Glutamatergic neuron (in vitro differentiated cells): ENCODE data around the gene FHIT. TPM values are rescaled to one million over a fixed set of nuclear protein-coding genes. Genes with fewer than 3 reads are reported as not detected.

Source experiments
- DNase-seq: peaks from one replicate; pipeline ENCODE4 v3.0.0; 2022
- H3K27ac Mint-ChIP-seq: one replicate; pipeline ENCODE4 v1.8.0; 2020; ENCODE audit warnings: mild to moderate bottlenecking, mixed read lengths, inconsistent platforms; ENCODE audit not compliant: unreplicated experiment
- H3K27me3 Mint-ChIP-seq: one replicate; pipeline ENCODE4 v1.8.0; 2020; ENCODE audit warnings: mild to moderate bottlenecking, moderate library complexity, mixed read lengths, inconsistent platforms; ENCODE audit not compliant: unreplicated experiment
- H3K36me3 Mint-ChIP-seq: one replicate; pipeline ENCODE4 v1.8.0; 2020; ENCODE audit warnings: mild to moderate bottlenecking, mixed read lengths, inconsistent platforms; ENCODE audit not compliant: unreplicated experiment
- H3K4me1 Mint-ChIP-seq: one replicate; pipeline ENCODE4 v1.8.0; 2020; ENCODE audit warnings: mild to moderate bottlenecking, low read depth, mixed read lengths, inconsistent platforms; ENCODE audit not compliant: unreplicated experiment
- H3K4me3 Mint-ChIP-seq: one replicate; pipeline ENCODE4 v1.8.0; 2020; ENCODE audit warnings: mild to moderate bottlenecking, mixed read lengths, inconsistent platforms; ENCODE audit not compliant: unreplicated experiment
- H3K9me3 Mint-ChIP-seq: one replicate; pipeline ENCODE4 v1.8.0; 2020; ENCODE audit warnings: mild to moderate bottlenecking, moderate library complexity, mixed read lengths, inconsistent platforms; ENCODE audit not compliant: unreplicated experiment
- CTCF ChIP-seq: fragments of 200-600 bp; sonication (generic); IDR thresholded peaks from one replicate; pipeline ENCODE4 v1.5.0; 2021; ENCODE audit not compliant: partially characterized antibody, unreplicated experiment
- microRNA-seq: library from miRNA; unstranded; fragments of <30 nt; microRNA quantifications from one replicate; pipeline ENCODE4, GENCODE V29; 2020; ENCODE audit not compliant: unreplicated experiment
- total RNA-seq: library from RNA; stranded (reverse); fragmentation: NEBNext Ultra II Directional; extraction: Animal tissue kit (Norgen Biotek cat#: 25700); gene quantifications from one replicate; pipeline ENCODE4 v1.2.1, GENCODE V29; 2021; ENCODE audit not compliant: unreplicated experiment

The FHIT gene
- total RNA-seq, 1 donor from 2014 or later: 15.2 TPM

GRCh38 chr3:59708202-59708601, 1543.0 kb downstream of the FHIT start:
- peaks cover 4% of the 10 kb centered on the region for H3K27me3 Mint-ChIP-seq
- H3K4me3 Mint-ChIP-seq: no peak overlapping the region
- H3K36me3 Mint-ChIP-seq: no peaks in the 10 kb centered on the region
- H3K9me3 Mint-ChIP-seq: no peaks in the 10 kb centered on the region
- TF ChIP-seq CTCF: no peak
- H3K27ac Mint-ChIP-seq: no peak overlapping the region
- H3K4me1 Mint-ChIP-seq: peaks cover 4% of the 10 kb centered on the region
- DNase-seq: no peak

GRCh38 chr3:59704292-59704691, 1547.0 kb downstream of the FHIT start:
- Mint-ChIP-seq H3K27me3 (peaks cover 1% of the 10 kb centered on the region), H3K4me3 (no peak overlapping the region)
- no peak for TF ChIP-seq CTCF

GRCh38 chr3:59699648-59700320, 1551.5 kb downstream of the FHIT start:
- H3K27me3 Mint-ChIP-seq: peaks cover 1% of the 10 kb centered on the region
- H3K4me3 Mint-ChIP-seq: no peak overlapping the region
- H3K27ac Mint-ChIP-seq: no peak overlapping the region
- no peaks in the 10 kb centered on the region for H3K4me1 Mint-ChIP-seq
- peaks cover 1% of the 10 kb centered on the region for H3K9me3 Mint-ChIP-seq
- H3K36me3 Mint-ChIP-seq: no peaks in the 10 kb centered on the region
- no peak for TF ChIP-seq CTCF
- DNase-seq: no peak

More at GRCh38 chr3:59704292-59704691, 1547.0 kb downstream of the FHIT start:
- DNase-seq: no peak
- Mint-ChIP-seq H3K9me3 (no peaks in the 10 kb centered on the region), H3K36me3 (no peaks in the 10 kb centered on the region), H3K27ac (no peak overlapping the region), H3K4me1 (peaks cover 2% of the 10 kb centered on the region)

Small RNAs within 50 kb of the gene (microRNA-seq; reads per million reads assigned to microRNA genes)
- gene MIR548BB: not detected
